ENCODE measurements around the gene VSTM1. TPM values are rescaled to one million over a fixed set of nuclear protein-coding genes. Genes with fewer than 3 reads are reported as not detected.

The VSTM1 gene
- total and polyA plus RNA-seq, 2 of the 8 experiments (the other 6 are each of a cell fraction or from before 2014, with no cell fraction given): 0.12 to 0.65 TPM

- TF ChIP-seq EP300 (IDR thresholded peaks at IDR 0.05; ENCODE audit: borderline replicate concordance in 1 of 2, low read depth in 2 of 2, low read length in 2 of 2) (no peak), TCF12 (IDR thresholded peaks at IDR 0.05; ENCODE audit: low read depth, low read length) (no peak)
Observed at GRCh38 chr19:53993448-53993847, 70.2 kb downstream of the VSTM1 start (continued).
